Middle frontal gyrus (tissue), 1 donor: ENCODE results near the gene KIAA0513.
"Not testable (repeated sequence)": the region's sequence is repeated elsewhere in the genome, so short reads cannot be mapped to it uniquely, and the experiment has no call there.

Source experiments
- DNase-seq: peaks from one replicate; pipeline ENCODE4 v3.0.0-alpha.2; 2015; ENCODE audit warnings: low spot score; ENCODE audit errors: extremely low spot score

KIAA0513 gene

GRCh38 chr16:85048921-85049562 is 21.4 kb downstream of the KIAA0513 start:
- DNase-seq: no peak

- DNase-seq: no peak
Observed at GRCh38 chr16:85049706-85050305, 22.2 kb downstream of the KIAA0513 start.

GRCh38 chr16:85051067-85051581 is 23.5 kb downstream of the KIAA0513 start:
- DNase-seq: no peak

- DNase-seq: no peak
Observed at GRCh38 chr16:85051683-85052082, 24.1 kb downstream of the KIAA0513 start.

GRCh38 chr16:85052536-85052935 is 24.9 kb downstream of the KIAA0513 start:
- no peak for DNase-seq

GRCh38 chr16:85054321-85054720 is 26.7 kb downstream of the KIAA0513 start:
- not testable (repeated sequence) for DNase-seq

GRCh38 chr16:85054948-85055492 is 27.4 kb downstream of the KIAA0513 start:
- DNase-seq: no peak

- no peak for DNase-seq
Observed at GRCh38 chr16:85055493-85056210, 28.1 kb downstream of the KIAA0513 start.

- no peak for DNase-seq
Observed at GRCh38 chr16:85056211-85056748, 28.7 kb downstream of the KIAA0513 start.

- no peak for DNase-seq
Observed at GRCh38 chr16:85057212-85057889, 29.8 kb downstream of the KIAA0513 start.

- DNase-seq: no peak
Observed at GRCh38 chr16:85057948-85058347, 30.4 kb downstream of the KIAA0513 start.

GRCh38 chr16:85058909-85059308 is 31.3 kb downstream of the KIAA0513 start:
- no peak for DNase-seq

- no peak for DNase-seq
Observed at GRCh38 chr16:85061566-85061965, 34.0 kb downstream of the KIAA0513 start.

GRCh38 chr16:85062323-85062722 is 34.7 kb downstream of the KIAA0513 start:
- no peak for DNase-seq

- no peak for DNase-seq
Observed at GRCh38 chr16:85062845-85063244, 35.2 kb downstream of the KIAA0513 start.

GRCh38 chr16:85064186-85064585 is 36.6 kb downstream of the KIAA0513 start:
- DNase-seq: no peak

- DNase-seq: no peak
Observed at GRCh38 chr16:85065099-85065498, 37.5 kb downstream of the KIAA0513 start.

- no peak for DNase-seq
Observed at GRCh38 chr16:85066346-85066885, 38.8 kb downstream of the KIAA0513 start.

- DNase-seq: no peak
Observed at GRCh38 chr16:85067024-85067423, 39.4 kb downstream of the KIAA0513 start.

GRCh38 chr16:85067426-85067825 is 39.8 kb downstream of the KIAA0513 start:
- no peak for DNase-seq

GRCh38 chr16:85068746-85069145 is 41.2 kb downstream of the KIAA0513 start:
- DNase-seq: no peak
